SIG-M5 treated with dmso at 0.1 percent for 504 hours (cell line): ENCODE results near the gene STC2.
"Not testable (repeated sequence)": the region's sequence is repeated elsewhere in the genome, so short reads cannot be mapped to it uniquely, and the experiment has no call there.

Experiments used
- DNase-seq: peaks from one replicate; lab custom pipeline; 2025; ENCODE audit not compliant: unreplicated experiment; lab: John Stamatoyannopoulos, UW

STC2 gene

GRCh38 chr5:173327948-173328843, at the start of gene STC2:
TSS of gene STC2 (minus strand) at chr5:173328414. CDS start at chr5:173328193, 221 bp downstream.
- DNase-seq: peak; percentile 85

GRCh38 chr5:173371400-173371799, 43.2 kb upstream of the STC2 start:
- DNase-seq: no peak

DNA sequence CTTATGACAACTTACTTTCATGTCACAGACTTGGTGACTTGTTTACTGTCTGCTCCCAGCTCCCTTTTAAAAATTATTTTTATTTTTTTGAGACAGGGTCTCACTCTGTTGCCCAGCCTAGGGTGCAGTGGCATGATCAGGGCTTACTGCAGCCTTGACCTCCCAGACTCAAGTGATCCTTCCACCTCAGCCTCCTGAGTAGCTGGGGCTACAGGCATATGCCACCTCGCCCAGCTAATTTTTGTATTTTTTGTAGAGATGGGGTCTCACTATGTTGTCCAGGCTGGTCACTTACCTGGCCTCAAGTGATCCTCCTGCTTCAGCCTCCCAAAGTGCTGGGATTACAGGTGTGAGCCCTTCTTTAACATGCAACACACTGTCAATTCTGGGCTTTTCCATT, 35.2 kb upstream of the STC2 start:
- not testable (repeated sequence) for DNase-seq

- no peak for DNase-seq
Observed at GRCh38 chr5:173355561-173355960, 27.3 kb upstream of the STC2 start.

- no peak for DNase-seq
Observed at GRCh38 chr5:173354645-173355044, 26.4 kb upstream of the STC2 start.

DNA sequence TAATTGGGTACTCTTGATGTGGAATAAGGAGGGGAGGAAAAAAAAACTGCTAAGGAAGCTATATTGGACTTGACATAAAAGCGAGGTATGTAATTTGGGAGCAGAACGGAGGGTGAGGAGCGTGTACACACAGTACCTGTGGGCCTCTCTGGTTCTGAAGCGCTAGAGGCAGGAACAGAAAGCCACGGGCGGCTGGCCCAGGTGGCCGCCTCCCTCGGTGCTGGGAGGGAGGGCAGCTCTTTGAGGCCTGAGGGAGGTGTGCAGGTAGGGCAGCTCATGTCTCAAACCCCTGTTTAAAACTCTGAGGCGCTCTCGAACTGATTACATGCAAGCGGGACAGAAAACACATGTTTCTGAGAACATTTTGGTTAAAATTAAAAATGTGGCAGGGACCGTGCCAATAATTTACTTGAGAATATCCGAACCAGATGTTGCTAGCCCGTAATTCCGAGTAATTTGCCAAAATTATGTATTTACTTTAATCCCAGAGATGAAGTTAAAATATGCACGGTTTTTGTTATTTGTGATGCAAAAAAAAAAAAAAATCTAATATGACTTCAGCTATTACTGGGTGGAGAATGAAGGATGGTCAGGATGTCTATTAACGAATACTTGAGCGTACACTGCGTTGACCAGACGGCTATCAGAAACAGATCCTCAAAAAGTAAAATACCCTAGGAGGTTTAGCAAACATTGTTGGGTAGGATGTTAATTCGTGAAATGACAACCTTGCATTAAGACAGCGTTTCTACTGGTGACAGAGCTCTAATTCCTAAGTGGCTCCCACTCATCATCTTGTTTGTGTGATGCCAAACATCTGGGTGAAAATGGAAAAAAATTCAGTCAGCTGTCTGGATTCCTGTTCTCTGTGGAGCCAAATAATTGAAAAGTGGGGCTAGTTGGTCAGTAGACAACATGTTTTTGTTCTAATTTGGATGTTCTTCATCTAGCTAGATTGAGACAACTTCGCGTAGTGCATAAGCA, 24.4 kb upstream of the STC2 start:
- DNase-seq: no peak

DNA sequence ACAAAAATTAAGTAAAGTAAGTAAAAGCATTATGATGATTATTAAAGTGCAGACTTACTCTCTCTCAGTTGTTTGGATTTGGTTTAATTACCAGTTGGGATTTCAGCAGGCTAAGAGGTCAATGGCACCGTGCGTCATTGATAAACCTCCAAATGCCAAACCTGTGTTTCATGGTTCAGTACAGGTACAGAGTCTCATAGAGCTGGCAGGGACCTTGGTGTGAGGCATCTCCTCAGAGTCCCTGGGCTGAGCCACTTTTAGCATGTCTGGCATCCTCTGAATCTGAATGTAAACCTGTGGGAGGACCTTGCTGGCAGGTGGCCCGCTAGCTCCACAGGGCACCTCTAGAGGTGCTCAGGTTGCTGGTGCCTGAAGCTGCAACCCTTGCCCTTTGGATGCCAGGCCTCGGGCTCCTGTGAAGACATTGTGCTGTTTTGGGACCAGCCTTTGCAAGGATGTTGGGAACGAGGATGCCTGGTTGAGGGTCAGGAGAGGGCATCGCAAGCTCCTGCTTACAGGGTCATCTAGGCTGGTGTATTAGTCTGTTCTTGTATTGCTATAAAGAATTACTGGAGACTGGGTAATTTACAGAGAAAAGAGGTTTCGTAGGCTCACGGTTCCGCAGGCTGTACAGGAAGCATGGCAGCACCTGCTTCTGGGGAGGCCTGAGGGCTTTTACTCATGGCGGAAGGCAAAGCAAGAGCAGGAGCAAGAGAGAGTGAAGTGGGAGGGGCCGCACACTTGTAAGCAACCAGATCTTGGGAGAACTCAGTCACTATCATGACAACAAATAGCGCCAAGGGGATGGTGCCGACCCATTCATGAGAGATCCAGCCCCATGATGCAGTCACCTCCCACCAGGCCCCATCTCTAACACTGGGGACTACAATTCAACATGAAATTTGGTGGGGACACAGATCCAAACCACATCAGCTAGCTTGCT, 14.9 kb upstream of the STC2 start:
- DNase-seq: no peak

- no peak for DNase-seq
Observed at GRCh38 chr5:173341961-173342430, 13.8 kb upstream of the STC2 start.

DNA sequence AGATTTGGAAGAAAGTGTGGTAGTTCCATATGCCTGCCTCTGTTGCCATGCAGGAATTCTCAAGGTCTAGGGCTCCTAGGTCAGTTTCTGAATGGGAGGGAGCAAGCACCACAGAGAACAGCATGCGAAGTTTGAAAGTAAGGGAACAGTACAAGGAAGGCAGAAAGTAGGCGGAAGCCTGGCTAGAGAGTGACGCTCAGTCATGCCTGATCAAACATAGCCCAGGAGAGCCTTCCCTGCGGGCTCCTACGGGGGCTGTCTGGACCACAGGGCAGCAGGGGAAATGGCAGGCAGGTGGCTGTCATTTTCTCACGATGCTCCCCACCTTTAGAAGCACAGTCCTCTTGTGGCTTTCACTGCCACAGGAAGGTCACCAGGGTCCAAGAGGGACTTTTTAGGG, 12.8 kb upstream of the STC2 start:
- DNase-seq: no peak

GRCh38 chr5:173340451-173340850, 12.2 kb upstream of the STC2 start:
- no peak for DNase-seq

DNA sequence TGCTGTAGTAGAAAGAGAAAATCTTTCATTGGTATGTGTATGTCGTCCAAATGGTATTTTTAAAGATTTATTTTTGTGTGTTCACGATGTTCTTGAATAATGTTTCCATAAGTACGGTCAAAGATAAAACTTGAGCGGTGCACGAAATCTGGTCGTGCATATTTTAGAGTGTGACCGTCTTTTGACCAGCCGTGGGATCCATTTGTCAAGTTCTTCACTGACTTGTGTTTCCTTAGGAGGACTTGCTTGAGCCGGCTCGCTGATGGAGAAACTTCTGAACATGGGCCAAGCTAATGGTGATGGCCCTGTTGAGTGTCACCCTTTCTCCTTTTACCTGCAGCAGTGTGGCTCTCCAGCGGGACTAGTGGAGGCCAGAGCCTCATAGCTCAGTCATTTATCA, 11.1 kb upstream of the STC2 start:
- DNase-seq: no peak

DNA sequence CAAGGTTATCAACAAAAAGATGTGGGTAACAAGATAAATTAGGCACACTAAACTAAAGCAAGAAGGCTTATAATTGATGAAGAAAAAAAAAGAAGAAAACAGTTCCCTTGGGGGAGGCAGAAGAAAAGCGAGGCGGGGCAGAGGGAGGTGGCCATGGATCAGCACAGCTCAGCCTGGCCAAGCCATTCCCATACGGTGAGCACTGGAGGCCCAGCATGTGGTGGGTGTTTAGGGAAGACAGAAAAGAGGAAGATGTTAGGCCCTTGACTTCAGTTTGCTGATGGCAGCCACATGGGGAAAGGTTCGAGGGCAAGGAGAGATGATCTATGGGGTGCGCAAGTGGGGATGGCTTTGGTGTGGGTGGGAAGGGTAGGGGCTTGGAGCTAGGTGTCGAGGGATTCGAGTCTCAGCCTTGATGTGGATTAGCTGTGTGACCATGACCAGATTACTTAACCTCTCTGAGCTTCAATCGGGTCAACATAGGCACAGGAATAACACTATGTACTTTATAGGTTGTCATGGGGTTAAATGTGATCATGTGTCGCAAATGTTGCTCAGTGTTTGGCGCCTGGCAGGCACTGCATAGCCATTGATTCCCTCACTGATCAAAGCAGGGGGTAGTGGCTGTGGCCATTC, 10.3 kb upstream of the STC2 start:
- no peak for DNase-seq

- DNase-seq: no peak
Observed at GRCh38 chr5:173334808-173335207, 6.6 kb upstream of the STC2 start.

- DNase-seq: no peak
Observed at GRCh38 chr5:173333925-173334661, 5.9 kb upstream of the STC2 start.

DNA sequence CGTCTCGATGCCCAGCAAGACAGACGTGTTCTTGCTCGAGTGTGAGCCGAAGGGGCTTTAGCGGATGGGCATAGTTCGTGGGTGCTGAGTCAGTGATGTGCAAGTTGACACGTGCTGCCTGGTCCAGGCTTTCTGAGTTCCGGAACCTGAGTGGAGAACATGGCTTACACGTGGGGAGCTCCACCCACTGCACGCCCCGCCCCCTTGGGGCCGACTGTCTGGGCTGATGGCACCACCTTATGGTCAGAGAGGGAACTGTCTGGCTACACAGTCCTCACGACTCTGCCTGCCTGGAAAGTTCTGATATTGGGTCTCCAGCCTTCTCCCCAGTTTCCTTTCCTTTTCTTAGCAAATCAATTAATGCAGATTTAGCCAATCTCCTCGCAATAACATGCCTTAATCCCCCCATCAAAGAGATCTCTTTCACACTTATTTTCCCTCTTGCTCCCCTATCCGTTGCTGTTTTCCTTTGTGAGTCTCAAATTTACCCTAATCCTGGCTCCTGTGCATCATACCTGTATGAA, 3.8 kb upstream of the STC2 start:
- peak; percentile 84 for DNase-seq

DNA sequence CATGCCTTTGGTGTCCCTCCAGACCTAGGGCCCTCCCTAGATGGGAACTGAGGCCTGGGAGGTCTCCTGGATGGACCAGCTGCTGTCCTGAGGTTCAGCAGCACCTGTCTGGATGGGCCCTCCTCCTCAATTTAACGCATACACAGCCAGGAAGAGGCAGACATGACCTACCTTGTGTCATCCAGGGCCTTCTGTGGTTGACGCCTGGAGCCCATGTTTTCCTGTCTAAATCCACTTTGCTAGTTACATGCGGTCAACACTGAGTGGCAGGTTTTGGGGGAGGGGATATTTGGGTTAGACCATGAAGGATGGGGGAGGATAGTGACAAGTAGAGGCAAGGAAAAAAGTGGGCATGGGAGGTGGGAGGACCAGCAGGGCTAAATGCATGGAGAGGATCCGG, 3.1 kb upstream of the STC2 start:
- DNase-seq: no peak

- DNase-seq: no peak
Observed at GRCh38 chr5:173330338-173331206, 2.4 kb upstream of the STC2 start.
